ENCODE measurements around the gene EPHB4. TPM values are rescaled to one million over a fixed set of nuclear protein-coding genes. Genes with fewer than 3 reads are reported as not detected.
"Not testable (repeated sequence)": the region's sequence is repeated elsewhere in the genome, so short reads cannot be mapped to it uniquely, and the experiment has no call there.

The EPHB4 gene
- total RNA-seq, 1 experiment from 2014 or later: 120 TPM

DNA sequence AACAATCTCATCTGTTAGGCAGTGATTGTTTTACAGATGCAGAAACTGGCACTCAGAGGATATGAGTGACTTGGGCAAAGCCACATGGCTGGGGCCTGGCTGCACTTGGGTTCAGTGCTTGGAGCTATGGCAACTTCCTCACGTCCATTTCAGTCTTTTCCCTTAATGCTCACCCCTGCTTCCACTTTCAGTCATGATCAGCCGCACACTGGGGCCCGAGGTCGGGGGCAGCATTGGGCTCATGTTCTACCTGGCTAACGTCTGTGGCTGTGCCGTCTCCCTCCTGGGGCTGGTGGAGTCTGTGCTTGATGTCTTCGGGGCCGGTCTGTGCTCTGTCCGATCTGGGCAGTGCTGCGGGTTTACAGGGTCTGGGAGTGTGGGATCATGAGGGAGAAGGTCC, 28.2 kb upstream of the EPHB4 start (continued):
- TF ChIP-seq HMGXB4 (CRISPR knock-in tag; IDR thresholded peaks at IDR 0.05): no peak
- TF ChIP-seq ELF4 (CRISPR knock-in tag; IDR thresholded peaks at IDR 0.05; ENCODE audit: low read depth): no peak

GRCh38 chr7:100854899-100855298, 27.6 kb upstream of the EPHB4 start:
- H3K9me3 Mint-ChIP-seq; ATAC-seq; H3K4me1 Mint-ChIP-seq; H3K36me3 Mint-ChIP-seq; H3K4me3 Mint-ChIP-seq; DNase-seq (ENCODE audit: low spot score); H3K27me3 Mint-ChIP-seq (ENCODE audit: low read depth); H3K27ac Mint-ChIP-seq: not testable (repeated sequence)
- ChIA-PET POLR2A (interaction anchor here (1.5 kb wide), 1 partner anchor 27 kb away, joined by 3 read pairs; no protein-coding TSS in a partner anchor), CTCF (interaction anchor here (0.7 to 5.6 kb wide), 3 partner anchors 53 to 150 kb away, joined by 3 to 131 read pairs (median 53); partner anchors contain the start of gene POP7)
- TF ChIP-seq ZNF121 (CRISPR knock-in tag; IDR thresholded peaks at IDR 0.05): 0 out of 2 replicates have a peak, but pooled peaks have one; percentile 24

DNA sequence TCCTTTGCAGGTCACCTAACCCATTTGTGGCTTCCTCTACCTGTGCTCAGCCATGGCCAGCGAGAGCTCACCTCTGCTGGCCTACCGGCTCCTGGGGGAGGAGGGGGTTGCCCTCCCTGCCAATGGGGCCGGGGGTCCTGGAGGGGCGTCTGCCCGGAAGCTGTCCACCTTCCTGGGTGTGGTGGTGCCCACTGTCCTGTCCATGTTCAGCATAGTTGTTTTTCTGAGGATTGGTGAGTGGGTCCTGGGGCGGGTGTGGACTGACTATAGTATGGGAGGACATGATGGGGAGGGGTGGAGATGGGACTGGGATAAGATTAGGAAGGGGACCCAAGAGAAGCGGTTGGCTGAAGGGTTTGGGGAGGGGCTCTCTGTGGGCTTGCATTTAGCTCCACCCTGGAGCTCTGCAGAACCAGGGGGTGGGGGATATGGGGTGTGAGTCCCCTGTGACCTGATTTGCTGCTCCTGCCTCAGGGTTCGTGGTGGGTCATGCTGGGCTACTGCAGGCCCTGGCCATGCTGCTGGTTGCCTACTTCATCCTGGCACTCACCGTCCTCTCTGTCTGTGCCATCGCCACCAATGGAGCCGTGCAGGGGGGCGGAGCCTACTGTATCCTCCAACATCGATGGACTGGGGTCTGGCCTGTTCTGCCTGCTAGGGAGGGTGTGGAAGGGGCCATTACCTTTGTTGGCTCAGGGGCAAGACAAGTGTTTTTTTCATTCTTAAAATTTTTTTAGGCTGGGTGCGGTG, 27.0 kb upstream of the EPHB4 start:
- POLR2A ChIA-PET: interaction anchor here (1.5 to 1.9 kb wide), 2 partner anchors 20 to 26 kb away, joined by 3 to 8 read pairs; partner anchors contain the start of gene SRRT
- DNase-seq (ENCODE audit: low spot score) (no peak), ATAC-seq (no peak)
- no peak overlapping the region for H3K27ac Mint-ChIP-seq
- CTCF ChIA-PET: interaction anchor here (0.7 to 5.6 kb wide), 5 partner anchors 21 to 149 kb away, joined by 3 to 131 read pairs (median 4); partner anchors contain the start of genes POP7 and SRRT
- TF ChIP-seq ZNF219 (CRISPR knock-in tag; IDR thresholded peaks at IDR 0.05; ENCODE audit: borderline replicate concordance): no peak
- TF ChIP-seq ATF6 (CRISPR knock-in tag; IDR thresholded peaks at IDR 0.05): no peak
- TF ChIP-seq SMAD4 (CRISPR knock-in tag; IDR thresholded peaks at IDR 0.05): no peak
- TF ChIP-seq NR1H2 (CRISPR knock-in tag; IDR thresholded peaks at IDR 0.05): no peak
- TF ChIP-seq TEAD4 (CRISPR knock-in tag; IDR thresholded peaks at IDR 0.05): no peak
- TF ChIP-seq, protein P1, sequence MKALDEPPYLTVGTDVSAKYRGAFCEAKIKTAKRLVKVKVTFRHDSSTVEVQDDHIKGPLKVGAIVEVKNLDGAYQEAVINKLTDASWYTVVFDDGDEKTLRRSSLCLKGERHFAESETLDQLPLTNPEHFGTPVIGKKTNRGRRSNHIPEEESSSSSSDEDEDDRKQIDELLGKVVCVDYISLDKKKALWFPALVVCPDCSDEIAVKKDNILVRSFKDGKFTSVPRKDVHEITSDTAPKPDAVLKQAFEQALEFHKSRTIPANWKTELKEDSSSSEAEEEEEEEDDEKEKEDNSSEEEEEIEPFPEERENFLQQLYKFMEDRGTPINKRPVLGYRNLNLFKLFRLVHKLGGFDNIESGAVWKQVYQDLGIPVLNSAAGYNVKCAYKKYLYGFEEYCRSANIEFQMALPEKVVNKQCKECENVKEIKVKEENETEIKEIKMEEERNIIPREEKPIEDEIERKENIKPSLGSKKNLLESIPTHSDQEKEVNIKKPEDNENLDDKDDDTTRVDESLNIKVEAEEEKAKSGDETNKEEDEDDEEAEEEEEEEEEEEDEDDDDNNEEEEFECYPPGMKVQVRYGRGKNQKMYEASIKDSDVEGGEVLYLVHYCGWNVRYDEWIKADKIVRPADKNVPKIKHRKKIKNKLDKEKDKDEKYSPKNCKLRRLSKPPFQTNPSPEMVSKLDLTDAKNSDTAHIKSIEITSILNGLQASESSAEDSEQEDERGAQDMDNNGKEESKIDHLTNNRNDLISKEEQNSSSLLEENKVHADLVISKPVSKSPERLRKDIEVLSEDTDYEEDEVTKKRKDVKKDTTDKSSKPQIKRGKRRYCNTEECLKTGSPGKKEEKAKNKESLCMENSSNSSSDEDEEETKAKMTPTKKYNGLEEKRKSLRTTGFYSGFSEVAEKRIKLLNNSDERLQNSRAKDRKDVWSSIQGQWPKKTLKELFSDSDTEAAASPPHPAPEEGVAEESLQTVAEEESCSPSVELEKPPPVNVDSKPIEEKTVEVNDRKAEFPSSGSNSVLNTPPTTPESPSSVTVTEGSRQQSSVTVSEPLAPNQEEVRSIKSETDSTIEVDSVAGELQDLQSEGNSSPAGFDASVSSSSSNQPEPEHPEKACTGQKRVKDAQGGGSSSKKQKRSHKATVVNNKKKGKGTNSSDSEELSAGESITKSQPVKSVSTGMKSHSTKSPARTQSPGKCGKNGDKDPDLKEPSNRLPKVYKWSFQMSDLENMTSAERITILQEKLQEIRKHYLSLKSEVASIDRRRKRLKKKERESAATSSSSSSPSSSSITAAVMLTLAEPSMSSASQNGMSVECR (CRISPR knock-in tag; IDR thresholded peaks at IDR 0.05; ENCODE audit: borderline replicate concordance): no peak
- TF ChIP-seq ELF4 (CRISPR knock-in tag; IDR thresholded peaks at IDR 0.05; ENCODE audit: low read depth): no peak
- no peak for TF ChIP-seq ZMAT4 (CRISPR knock-in tag; IDR thresholded peaks at IDR 0.05)
- no peak for TF ChIP-seq ZNF121 (CRISPR knock-in tag; IDR thresholded peaks at IDR 0.05)
- TF ChIP-seq SMAD3 (CRISPR knock-in tag; IDR thresholded peaks at IDR 0.05; ENCODE audit: borderline replicate concordance): no peak
- no peak for TF ChIP-seq MLX (CRISPR knock-in tag; IDR thresholded peaks at IDR 0.05)
- TF ChIP-seq MYBL2 (CRISPR knock-in tag; IDR thresholded peaks at IDR 0.05): no peak
- TF ChIP-seq KAT7 (CRISPR knock-in tag; IDR thresholded peaks at IDR 0.05; ENCODE audit: borderline replicate concordance): no peak
- H3K4me3 Mint-ChIP-seq: no peak overlapping the region
- peaks cover 2% of the 10 kb centered on the region; the same call in 1 of the 2 replicates for H3K36me3 Mint-ChIP-seq
- H3K27me3 Mint-ChIP-seq (ENCODE audit: low read depth): no peaks in the 10 kb centered on the region
- no peaks in the 10 kb centered on the region for H3K9me3 Mint-ChIP-seq
- 0 out of 2 replicates have a peak, but pooled peaks cover 7% of the 10 kb centered on the region for H3K4me1 Mint-ChIP-seq
